Activated CD4-positive, alpha-beta T cell treated with anti-CD3 and anti-CD28 coated beads for 48 hours (primary cell): ENCODE measurements around the gene PDZRN3.
"Not testable (repeated sequence)": the region's sequence is repeated elsewhere in the genome, so short reads cannot be mapped to it uniquely, and the experiment has no call there.

Experiments used
- DNase-seq: peaks from one replicate; pipeline ENCODE4 v3.0.0-alpha.2; 2020

Gene PDZRN3

DNA sequence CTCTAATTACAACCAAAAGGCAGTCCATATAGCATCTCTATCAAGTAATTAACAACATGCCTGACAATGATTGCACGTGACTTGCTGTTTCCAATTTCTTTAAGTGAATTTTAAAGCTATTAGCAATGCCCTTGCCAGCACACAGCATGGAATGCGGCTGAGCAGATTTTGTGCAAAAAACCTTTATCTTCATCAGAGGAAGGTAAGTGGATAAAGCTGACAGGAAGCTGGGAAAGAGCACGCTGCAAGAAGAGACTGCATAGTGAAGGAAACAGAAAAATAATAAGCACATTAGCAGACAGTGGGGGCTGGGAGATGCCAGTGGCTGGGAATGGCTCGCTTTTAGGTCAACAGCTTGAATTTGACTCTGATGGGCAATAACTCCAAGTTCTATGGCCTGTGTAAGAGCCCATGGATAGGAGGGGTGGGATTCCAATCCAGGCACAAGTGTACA, 138.8 kb downstream of the PDZRN3 start:
- DNase-seq, result no peak

DNA sequence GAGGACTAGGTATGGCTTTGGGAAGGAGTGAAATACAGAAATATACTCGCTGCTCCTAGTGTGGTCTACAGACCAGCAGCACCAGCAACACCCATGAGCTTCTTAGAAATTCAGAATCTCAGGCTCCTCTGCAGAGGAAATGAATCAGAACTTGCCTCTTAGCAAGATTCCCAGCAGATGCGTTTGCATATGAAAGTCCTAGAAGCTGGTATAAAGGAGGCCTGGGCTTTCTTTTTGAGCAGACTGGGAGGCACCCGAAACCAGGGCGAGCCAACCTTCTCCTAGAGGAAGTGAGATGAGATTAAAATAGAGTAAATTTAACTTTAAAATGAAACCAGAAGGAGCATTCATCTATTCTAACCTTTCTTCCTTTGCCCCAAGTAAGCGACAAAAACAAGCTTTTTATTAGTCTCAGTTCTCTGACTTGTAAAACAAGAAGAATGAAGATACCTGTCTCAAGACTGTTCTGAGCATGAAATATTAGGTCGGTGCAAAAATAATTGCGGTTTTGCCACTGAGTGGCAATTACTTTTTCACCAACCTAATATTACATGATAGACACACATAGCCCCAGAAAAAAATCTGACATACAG, 140.0 kb downstream of the PDZRN3 start:
- DNase-seq, result no peak

DNA sequence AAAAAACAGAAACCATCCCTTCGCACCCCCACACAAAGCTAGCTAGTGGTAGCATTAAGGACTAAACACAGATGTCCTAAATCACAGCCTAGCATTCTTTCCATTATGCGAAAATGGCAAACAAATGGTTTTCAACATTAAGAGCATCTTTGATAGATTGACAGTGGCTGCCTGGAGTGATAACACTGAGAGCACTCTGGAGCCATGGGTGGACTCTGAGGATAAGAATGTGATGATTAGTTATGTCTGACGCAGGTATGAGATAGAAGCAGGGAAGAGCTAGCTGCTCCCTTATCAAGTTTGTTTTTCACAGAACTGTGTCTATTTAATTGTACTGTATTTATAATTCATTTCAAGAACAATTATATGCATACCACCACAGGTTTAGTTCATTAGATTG, 142.9 kb downstream of the PDZRN3 start:
- no peak for DNase-seq

DNA sequence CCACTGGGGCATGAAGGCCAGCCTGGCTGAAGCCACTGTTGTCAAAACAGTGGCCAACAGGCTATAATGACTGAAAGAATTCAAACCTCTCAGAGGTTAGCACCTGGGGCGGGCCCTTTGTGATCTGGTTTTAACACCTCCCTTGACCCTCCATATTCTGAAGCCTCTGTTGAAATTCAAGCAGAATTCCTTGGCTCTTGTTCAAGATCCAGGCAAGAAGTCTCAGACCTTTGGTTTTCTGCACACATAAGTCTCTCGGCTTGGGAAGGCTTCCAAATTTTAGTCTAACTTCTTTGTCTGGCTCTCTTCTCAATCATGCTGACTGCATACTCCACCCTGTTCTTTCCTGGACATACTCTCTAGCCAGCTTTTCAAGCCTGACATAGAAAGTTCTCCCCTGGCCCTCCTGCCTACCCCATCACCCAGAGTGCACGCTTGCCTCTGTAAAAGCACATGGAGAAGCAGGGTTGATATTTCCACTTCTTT, 144.5 kb downstream of the PDZRN3 start:
- DNase-seq, result no peak

DNA sequence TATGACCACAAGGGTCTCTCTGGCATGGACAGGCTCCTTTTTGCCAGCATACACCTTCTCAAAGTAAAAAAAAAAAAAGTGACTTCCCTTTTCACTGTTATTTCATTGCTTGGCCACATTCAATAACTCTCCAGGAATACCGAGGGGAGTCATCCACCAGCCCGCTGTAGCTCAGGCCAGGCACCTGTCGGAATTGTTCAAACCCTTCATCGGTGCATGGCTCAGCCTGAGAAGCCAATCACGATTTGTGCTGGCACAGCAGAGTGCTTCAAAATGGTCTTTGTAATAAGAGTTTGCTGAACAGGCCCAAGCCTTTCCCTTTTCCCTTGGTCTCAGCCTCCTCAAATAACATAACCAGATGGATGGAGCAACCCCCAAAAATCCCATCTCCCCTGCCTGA, 145.4 kb downstream of the PDZRN3 start:
- DNase-seq, result no peak

DNA sequence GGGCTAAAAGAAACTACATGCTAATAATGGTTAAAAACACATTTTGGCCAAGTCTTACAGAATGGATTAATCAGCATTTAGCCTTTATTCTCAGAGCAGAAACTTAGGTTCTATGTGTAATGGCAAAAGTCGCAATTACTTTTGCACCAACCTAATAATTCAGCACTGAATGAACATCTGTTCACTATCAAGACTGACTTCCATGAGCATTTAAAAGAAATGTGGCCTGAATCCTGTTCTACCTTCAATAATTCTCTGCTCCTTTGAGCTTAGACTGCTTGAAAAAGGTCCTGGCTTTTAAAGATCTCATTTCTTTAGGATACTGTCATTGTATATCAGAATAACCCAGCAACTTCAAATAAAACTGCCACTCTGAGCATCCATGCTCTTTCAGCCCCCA, 145.9 kb downstream of the PDZRN3 start:
- DNase-seq, result no peak

DNA sequence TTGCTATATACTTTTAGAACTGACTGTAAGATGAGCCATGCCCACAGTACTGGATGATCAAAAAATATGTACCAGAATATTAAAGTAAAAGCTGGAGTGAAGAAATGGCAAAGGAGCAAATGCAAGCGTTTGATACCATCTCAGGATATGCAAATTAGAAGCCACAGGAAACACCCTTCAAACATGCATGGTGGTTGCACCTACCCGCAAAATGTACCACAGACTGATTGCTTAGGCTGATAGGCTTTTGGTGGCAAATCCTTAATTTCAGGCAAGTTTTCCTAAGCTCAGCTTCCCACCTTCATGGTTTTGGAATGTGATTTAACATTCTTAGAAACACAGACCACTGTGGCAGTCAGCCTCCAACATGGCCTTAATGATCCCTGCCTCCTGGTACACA, 149.0 kb downstream of the PDZRN3 start:
- DNase-seq, result no peak

DNA sequence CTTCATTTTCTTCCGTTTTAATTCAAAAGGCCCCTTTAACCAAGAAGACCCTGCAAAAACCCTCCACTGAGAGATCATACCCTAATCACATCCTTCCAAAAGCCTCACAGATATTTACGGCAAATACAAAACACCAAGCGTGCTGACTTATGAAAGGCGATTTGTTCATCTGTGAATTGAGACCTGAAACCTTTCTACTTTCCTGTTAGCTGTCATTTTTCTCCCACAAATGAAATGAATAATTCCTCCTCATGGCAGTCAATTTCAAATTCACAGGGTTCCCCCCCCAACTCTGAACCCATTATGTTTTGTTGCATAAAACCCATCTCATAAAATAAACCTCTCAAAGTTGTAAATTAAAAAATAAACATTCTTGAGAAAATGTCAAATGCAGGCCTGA, 149.6 kb downstream of the PDZRN3 start:
- no peak for DNase-seq

DNA sequence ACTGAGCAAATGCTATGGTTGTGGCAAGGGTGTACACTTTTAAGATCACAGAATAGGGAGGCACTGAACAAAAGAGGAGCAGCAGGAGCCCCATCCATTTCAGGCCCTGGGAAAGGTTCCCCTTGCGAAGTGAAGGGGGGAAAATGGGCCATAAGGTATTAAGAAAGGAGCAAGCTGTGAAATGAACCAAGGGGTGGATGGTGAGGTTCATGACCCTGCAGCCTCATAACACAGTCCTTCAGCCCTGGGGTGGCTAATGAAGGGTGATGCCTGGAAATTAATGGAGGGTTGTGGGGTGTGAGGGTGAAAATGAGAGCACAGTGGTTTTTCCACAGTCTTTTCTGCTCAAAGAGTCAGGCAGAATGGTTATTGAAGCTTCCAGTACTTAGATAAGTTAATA, 150.1 kb downstream of the PDZRN3 start:
- no peak for DNase-seq

DNA sequence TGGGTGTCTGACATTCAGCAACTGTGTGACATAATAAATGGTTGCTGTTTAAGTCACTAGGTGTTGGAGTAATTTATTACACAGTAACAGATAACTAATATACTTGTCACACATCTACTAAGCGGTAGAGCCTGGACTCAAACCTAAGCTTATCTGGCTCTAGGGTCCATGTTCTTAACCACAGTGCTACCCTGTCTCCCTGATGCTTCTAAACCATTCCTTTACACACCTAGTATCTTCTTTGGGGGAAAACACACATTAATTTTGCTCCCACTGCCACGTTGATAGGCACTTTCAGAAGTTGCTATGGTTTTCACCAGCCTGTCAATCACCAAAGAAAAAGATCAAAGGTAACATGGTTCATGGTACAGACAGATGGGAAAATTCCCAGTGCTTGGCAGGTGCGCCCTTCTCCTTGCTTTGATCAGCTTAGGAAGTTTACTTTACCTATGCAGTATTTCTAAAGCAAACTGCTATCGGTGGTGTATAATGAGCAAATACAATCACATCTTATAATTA, 150.8 kb downstream of the PDZRN3 start:
- DNase-seq, result no peak

DNA sequence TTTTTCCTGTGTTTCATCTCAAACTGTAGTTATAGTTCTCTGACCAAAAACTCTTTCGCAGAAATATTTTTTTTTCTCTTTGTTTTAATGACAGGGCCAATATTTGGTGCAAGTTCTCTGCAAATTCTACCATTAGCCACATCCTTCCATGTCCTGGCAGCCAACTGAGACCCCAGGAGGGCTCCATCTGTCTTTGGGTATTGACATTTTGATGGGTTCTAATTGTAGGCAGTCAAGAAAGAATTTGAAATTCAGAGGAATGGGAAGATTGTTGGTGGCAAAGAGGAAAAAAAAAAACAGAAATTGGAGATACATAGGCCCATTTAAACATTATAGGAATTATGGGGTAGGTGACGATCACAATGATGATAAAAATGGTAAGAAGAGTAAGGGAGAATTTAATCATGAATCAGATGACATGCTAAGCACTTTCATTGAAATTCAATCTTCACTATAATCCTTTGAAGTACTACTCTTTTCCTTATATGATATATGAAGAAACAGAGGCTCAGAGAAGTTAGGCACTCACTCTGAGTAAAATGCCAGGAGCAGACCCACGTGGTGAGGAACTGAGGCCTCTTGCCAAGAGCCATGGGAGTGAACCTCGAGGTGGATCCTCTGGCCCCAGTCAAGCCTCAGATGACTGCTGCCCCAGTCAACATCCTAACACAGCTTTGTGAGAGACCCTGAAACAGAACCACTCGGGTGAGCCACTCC, 151.4 kb downstream of the PDZRN3 start:
- DNase-seq, result no peak

DNA sequence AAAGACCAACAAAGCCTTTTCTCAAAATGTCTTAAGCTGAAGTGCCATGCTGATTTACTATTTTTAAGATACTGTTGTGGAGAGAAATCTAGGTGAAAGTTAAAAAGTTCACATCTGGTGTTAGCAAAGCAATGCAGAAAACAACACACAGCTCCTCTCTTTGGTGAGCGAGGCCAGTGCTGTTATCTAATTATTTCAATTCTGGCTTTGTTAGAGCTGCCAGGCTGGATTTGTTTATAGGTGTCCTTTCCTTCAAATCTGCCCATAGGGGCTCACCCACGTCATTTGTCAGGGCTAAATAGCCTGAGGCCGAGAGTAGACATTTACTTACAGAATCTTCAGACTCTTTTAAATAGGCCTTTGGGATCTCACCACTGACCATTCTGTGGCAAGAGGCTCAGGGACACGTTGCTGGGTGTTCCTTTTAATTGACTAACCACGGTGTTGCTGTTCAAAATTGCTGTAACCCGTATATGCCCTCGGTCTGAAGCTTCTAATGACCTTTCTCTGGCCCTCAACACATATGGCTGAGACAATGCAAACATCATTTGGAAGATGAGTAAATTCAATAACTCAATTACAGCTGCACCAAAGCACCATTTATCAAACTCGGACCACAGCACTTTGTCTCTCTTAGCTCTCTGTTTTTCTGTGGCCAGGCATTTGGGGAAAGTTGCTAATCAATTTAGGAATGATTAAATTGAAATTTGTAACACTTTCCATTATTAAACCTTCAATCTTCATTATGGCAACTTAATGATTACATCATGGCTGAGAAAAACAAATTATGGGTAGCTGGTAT, 152.6 kb downstream of the PDZRN3 start:
- no peak for DNase-seq

DNA sequence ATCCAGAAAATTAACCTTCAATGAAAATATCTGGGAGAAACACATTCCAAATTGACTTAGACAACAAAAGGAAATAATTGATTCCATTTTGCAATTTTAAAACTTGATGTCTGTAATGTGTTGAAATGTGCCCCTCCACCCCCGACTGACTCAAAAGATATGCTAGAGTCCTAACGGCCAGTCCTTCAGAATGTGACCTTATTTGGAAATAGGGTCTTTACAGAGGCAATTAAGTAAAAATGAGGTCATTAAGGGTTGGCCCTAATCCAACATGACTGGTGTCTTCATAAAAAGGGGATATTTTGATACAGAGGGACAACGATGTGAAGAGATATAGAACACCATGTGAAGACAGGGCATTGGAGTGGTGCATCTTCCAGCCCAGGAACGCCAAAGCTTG, 153.9 kb downstream of the PDZRN3 start:
- no peak for DNase-seq

DNA sequence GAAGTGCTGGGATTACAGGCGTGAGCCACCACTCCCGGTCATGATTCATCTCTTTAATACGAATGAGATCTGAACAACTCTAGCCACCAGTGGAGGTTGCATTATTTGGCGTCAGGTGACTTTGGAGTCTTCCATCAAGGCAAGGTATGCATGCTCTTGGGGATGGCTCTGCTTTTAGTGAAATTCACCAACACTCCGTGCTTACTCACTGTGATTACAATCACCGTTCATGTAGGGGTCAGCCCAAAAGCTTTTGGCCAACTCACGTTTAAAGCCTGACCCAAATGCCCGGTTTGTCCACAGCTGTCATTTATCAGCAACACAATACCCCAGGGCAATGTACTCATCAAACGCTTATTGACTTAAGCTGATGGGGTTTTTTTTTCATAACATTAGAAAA, 155.4 kb downstream of the PDZRN3 start:
- DNase-seq, result no peak

DNA sequence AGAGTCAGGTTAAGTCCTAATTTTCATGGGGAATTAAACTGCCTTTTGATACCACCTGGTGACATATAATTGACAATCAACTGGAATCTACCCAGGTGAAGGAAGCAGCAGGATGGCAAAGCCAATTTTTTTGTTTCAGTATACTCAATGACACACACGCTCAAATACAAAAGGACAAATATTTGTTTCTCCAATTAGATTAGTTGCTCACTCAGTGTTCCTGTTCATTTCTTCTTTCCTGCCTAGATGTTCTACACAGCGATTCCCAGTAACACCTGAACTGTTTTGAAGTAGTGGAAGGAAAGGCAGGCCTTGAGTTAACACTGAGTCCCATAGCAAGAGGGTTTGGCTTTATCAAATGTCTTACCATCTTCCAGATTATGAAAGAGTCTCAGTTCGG, 157.5 kb downstream of the PDZRN3 start:
- DNase-seq, result no peak

DNA sequence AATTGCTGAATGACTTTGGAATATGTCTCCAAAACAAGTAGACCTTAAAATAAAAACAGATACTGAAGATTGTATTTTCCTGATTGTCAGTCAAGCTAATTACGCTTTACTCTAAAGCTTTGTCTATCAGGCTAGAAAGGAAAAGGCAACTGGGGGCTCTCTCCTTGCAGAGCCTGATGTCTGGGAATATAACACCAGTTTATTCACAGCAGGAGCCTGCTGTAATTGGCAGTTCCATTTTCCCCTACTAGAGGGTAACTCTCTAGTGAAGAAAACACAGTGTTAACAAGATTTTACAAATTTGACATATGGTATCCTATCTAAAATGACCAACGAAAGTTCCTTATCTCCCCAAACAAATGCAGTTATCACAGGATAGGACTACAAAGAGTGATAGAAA, 158.8 kb downstream of the PDZRN3 start:
- DNase-seq, result no peak

DNA sequence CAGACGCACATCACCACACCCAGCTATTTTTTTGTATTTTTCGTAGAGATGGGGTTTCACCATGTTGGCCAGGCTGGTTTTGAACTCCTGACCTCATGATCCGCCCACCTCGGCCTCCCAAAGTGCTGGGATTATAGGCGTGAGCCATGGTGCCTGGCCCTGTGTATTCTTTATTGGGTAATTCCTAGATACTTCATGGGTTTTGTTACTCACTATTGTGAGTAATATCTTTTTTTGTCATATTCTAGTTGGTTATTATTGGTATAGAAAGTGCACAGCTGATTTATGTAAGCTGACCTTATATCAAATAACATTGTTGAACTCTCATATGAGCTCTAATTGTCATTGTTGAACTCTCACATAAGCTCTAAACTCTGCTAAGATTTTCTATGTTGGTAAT, 160.6 kb downstream of the PDZRN3 start:
- not testable (repeated sequence) for DNase-seq

DNA sequence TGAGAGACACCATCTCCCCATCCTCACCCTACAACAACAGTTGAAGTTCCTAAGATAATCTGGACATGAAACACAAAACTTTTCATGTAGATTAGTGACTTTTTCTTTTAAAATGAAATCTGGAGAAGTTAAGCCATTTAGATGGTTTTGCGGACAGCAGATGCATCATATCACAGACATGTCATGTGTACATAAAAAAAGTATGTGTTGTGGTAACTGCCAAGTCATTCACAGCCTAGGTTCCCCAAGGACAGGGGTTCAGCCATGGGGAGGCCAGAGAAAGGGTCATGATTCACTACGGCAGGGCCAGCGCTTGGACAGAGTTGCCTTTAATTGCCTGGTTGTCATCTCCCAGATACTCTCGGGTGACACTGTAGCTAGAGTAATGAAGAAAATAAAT, 163.2 kb downstream of the PDZRN3 start:
- DNase-seq, result no peak

DNA sequence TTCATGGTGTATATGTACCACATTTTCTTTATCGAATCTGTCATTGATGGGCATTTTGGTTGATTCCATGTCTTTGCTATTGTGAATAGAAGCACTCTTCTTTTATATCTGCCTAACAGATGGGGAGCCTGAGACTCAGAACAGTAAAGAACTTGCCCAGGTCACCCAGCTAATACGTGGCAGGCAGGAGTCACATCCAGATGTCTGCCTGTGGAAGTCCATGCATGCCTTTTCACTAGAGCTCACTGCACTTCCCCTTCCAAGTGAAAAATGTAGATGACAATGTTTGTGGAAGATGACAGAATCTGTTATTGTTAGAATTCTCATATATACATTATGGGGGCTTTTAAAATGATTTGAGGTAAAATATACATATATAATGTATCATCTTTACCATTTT, 165.0 kb downstream of the PDZRN3 start:
- DNase-seq, result no peak

DNA sequence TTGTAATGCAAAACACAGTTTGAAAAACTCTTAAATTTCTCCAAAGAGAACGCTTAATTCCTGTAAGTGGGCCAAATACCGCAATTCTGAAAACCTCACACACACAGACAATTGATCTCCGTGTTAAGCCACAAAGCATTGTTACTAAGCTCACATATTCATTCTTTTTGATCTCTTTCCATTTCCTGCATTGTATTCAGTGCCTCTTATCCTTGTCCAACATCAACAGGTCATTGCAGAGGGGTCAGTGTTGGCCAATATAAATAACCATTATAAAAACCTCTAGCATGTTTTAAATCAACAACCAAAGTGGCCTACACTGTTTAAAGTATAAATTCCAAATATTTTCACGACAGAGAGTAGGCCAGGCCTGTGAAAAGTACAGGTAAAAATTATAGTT, 171.1 kb downstream of the PDZRN3 start:
- DNase-seq, result no peak

DNA sequence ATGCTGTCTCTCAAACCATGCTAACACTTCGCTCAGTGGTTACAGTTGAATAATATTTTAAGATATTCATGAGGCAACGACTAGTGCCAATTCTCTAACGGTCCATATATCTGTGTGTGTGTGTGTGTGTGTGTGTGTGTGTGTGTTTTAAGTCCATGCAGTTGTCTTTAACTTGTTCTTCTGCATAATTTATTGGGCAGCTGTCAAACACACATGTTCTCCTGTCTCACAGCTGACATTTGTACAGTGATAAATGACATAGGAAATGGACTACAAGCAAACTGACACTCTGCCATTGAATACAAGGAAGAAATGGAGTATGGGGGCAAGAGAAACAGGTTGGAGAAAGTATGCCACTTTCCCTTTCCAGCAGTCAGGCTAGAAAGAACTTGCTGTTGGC, 172.0 kb downstream of the PDZRN3 start:
- DNase-seq, result no peak

DNA sequence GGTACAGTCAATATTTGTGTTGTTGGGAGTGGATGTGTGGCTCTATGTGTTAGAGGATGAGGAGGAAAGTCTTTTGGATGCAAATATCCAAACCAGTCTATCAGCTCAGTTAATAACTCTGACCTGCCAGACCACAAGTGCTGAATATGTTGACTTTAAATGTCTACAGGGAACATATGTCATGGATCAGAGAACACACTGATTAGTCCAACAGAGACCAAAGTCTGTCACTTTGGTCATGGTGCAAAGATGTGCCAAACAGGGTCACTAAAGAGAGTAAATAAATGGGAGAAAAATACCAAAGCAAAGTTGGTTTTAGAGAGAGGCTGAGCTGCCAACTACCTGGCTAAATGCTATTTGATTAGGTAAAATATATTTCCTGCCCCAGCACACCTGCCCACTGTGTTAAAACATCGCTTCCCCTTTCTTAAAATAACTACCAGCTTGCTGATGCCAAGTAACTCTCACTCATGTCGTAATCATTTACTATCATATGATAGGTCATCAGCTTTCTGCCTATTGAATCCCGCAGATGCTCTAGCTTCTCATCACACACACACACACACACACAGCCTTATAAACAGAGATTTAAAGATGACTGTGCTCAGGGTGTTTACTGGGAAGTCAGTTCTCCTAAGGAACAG, 173.3 kb downstream of the PDZRN3 start:
- no peak for DNase-seq

DNA sequence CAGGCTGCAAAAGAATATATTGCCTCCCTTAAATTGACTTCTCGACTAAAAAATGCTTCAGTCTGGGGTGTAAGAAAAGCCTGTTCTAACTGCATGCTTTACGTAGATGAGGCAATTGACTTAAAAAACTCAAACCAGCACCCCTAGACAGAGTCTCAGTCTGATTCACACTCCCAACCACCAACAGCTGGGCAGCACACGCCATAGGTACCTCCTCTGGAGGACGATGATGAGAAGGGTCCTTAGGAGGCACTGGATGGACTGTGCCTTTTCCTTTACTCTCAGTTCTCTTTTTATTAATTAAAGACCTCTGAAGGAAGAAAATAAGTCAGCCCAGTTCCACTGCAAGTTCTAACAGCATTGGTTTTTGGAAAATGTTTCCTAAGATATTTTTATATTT, 175.0 kb downstream of the PDZRN3 start:
- no peak for DNase-seq
